CD8-positive, alpha-beta memory T cell (primary cell): ENCODE measurements around the gene ZNF710. TPM values are rescaled to one million over a fixed set of nuclear protein-coding genes. Genes with fewer than 3 reads are reported as not detected.

Source experiments
- CTCF ChIA-PET: fragments of 350-600 bp; sonication (Branson Sonifier 250); formaldehyde crosslinking; loops from one replicate; lab custom pipeline; 2021; ENCODE audit warnings: antibody characterized with exemption; lab: Charles Lee
- POLR2A ChIA-PET: fragments of 350-600 bp; sonication (Branson Sonifier 250); formaldehyde crosslinking; loops from one replicate; lab custom pipeline; 2021; ENCODE audit warnings: antibody characterized with exemption; lab: Charles Lee
- DNase-seq, 5 donors: peaks; one replicate each; pipeline versions ENCODE4 v3.0.0 to v3.0.0-alpha.2; 2020 to 2022; ENCODE audit warnings: mixed read lengths in 1 of 5
- H3K27ac ChIP-seq: one replicate; pipeline ENCODE4 v1.7.0; 2013; ENCODE audit warnings: low read depth, mild to moderate bottlenecking, low read length, moderate library complexity
- H3K27me3 ChIP-seq: 2 replicates; pipeline ENCODE4 v1.7.0; 2013; ENCODE audit warnings: low read length, mild to moderate bottlenecking; ENCODE audit not compliant: insufficient read depth, poor library complexity, severe bottlenecking
- H3K36me3 ChIP-seq: 2 replicates; pipeline ENCODE4 v1.7.0; 2013; ENCODE audit warnings: mild to moderate bottlenecking, low read length, moderate library complexity; ENCODE audit not compliant: insufficient read depth
- H3K4me1 ChIP-seq: 2 replicates; pipeline ENCODE4 v1.7.0; 2013; ENCODE audit warnings: mild to moderate bottlenecking, low read length, moderate library complexity; ENCODE audit not compliant: insufficient read depth
- H3K4me3 ChIP-seq: 2 replicates; pipeline ENCODE4 v1.7.0; 2013; ENCODE audit warnings: mild to moderate bottlenecking, low read length
- H3K9me3 ChIP-seq: 2 replicates; pipeline ENCODE4 v1.7.0; 2013; ENCODE audit warnings: mild to moderate bottlenecking, low read length
- H3K27ac Mint-ChIP-seq, 8 donors: one replicate each; pipeline ENCODE4 v1.8.0; 2020 to 2021; ENCODE audit warnings: mixed read lengths in 8 of 8, mild to moderate bottlenecking in 6 of 8, inconsistent platforms in 3 of 8, moderate library complexity in 3 of 8
- H3K27me3 Mint-ChIP-seq, 2 donors: one replicate each; pipeline ENCODE4 v1.8.0; 2020 to 2021; ENCODE audit warnings: mixed read lengths in 2 of 2, mild to moderate bottlenecking in 1 of 2, moderate library complexity in 1 of 2
- H3K36me3 Mint-ChIP-seq, 3 donors: one replicate each; pipeline ENCODE4 v1.8.0; 2020 to 2021; ENCODE audit warnings: mixed read lengths in 3 of 3, inconsistent platforms in 1 of 3, mild to moderate bottlenecking in 1 of 3
- H3K4me1 Mint-ChIP-seq, 3 donors: one replicate each; pipeline ENCODE4 v1.8.0; 2020 to 2021; ENCODE audit warnings: mixed read lengths in 3 of 3, inconsistent platforms in 1 of 3, mild to moderate bottlenecking in 1 of 3
- H3K4me3 Mint-ChIP-seq, 7 donors: one replicate each; pipeline ENCODE4 v1.8.0; 2020 to 2021; ENCODE audit warnings: mixed read lengths in 7 of 7, mild to moderate bottlenecking in 6 of 7, moderate library complexity in 4 of 7, inconsistent platforms in 2 of 7
- H3K9me3 Mint-ChIP-seq, 5 donors: one replicate each; pipeline ENCODE4 v1.8.0; 2020 to 2022; ENCODE audit warnings: mixed read lengths in 5 of 5, mild to moderate bottlenecking in 3 of 5, moderate library complexity in 2 of 5, inconsistent platforms in 1 of 5
- polyA plus RNA-seq: library from polyadenylated mRNA; unstranded; fragments of 300-500 nt; fragmentation: Illumina TruSeq; gene quantifications from one replicate; pipeline ENCODE4 v1.2.3, GENCODE V29; 2021
- total RNA-seq, 2 experiments: library from RNA; stranded (reverse); gene quantifications; one replicate each; pipeline ENCODE4 v1.2.3, GENCODE V29; 2021

Gene ZNF710
- total and polyA plus RNA-seq, 3 experiments from 2014 or later, result 2.6 to 13.2 (median 13.2) TPM

DNA sequence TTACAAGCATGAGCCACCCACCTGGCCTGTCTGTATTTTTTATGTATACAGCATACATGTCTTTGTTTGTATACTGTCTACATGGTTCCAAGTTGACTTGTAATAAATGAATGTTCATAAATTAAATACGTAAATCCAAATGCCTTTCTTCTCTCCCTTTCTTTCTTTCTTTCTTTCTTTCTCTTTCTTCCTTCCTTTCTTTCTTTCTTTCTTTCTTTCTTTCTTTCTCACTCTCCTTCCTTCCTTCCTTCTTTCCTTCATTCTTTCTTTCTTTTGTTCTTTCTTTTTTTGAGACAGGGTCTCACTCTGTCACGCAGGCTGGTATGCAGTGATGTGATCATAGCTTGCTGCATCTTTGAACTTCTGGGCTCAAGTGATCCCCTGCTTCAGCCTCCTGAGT, 17.1 kb upstream of the ZNF710 start:
- H3K4me3 Mint-ChIP-seq, result no peak overlapping the region
- CTCF ChIA-PET, result interaction anchor here (0.7 to 1.2 kb wide), 2 partner anchors 23 to 1248 kb away, joined by 3 read pairs; no protein-coding TSS in a partner anchor
- no peaks in the 10 kb centered on the region for H3K4me1 Mint-ChIP-seq

DNA sequence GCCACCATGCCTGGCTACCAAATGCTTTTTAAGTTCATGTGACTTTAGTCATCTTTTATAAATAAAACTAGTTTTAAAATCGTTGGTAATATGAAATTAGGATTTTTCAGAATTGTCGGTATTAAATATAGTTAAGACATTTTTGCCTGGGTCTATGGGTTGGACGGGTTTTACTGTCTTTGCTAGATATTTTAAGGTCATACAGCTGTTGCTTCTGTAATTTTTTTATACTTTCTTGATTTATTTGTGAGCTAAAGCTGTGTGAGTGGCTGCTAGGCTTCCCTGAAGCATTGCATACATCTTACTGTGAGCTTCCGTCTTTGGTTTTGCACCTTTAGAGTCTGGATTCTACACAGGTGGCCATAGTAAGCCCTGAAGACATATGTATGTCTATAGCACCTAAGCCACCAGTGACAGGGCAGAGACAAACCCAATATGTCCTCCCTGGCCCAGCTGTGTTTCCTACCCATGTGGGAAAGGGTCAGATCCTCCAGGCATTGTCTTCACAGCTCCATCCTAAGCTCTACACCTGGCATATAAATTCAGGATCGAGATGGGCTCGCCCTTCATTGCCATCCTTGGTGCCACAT, 16.6 kb upstream of the ZNF710 start:
- H3K9me3 Mint-ChIP-seq, result peaks cover 9 to 16% (median 13%) of the 10 kb centered on the region in 5 donors
- Histone ChIP-seq H3K27me3 (no peaks in the 10 kb centered on the region), H3K4me1 (no peaks in the 10 kb centered on the region), H3K27ac (no peak overlapping the region), H3K36me3 (no peaks in the 10 kb centered on the region), H3K4me3 (no peak overlapping the region), H3K9me3 (no peaks in the 10 kb centered on the region)
- ChIA-PET POLR2A (no interaction called here), CTCF (interaction anchor here (0.7 to 1.2 kb wide), 2 partner anchors 22 to 1249 kb away, joined by 3 read pairs; no protein-coding TSS in a partner anchor)
- H3K27ac Mint-ChIP-seq, result no peak overlapping the region
- DNase-seq, result no peak
- H3K4me1 Mint-ChIP-seq, result no peaks in the 10 kb centered on the region
- peaks cover 12 to 20% of the 10 kb centered on the region in 2 donors for H3K27me3 Mint-ChIP-seq
- H3K4me3 Mint-ChIP-seq, result no peak overlapping the region
- H3K36me3 Mint-ChIP-seq, result peaks cover 0 to 10% (median 0%) of the 10 kb centered on the region in 3 donors

More for the DNA sequence above, 17.1 kb upstream of the ZNF710 start:
- H3K9me3 ChIP-seq, result no peaks in the 10 kb centered on the region
- H3K27me3 Mint-ChIP-seq, result peaks cover 12 to 20% of the 10 kb centered on the region in 2 donors
- no peak overlapping the region for H3K27ac ChIP-seq
- no peak overlapping the region for H3K4me3 ChIP-seq
- no peak for DNase-seq
- H3K27me3 ChIP-seq, result no peaks in the 10 kb centered on the region
- peaks cover 0 to 10% (median 0%) of the 10 kb centered on the region in 3 donors for H3K36me3 Mint-ChIP-seq
- no peaks in the 10 kb centered on the region for H3K36me3 ChIP-seq
- no peak overlapping the region for H3K27ac Mint-ChIP-seq
- no peaks in the 10 kb centered on the region for H3K4me1 ChIP-seq
- peaks cover 9 to 16% (median 13%) of the 10 kb centered on the region in 5 donors for H3K9me3 Mint-ChIP-seq
- POLR2A ChIA-PET, result interaction anchor here (0.6 kb wide), 1 partner anchor 9 kb away, joined by 3 read pairs; no protein-coding TSS in a partner anchor

DNA sequence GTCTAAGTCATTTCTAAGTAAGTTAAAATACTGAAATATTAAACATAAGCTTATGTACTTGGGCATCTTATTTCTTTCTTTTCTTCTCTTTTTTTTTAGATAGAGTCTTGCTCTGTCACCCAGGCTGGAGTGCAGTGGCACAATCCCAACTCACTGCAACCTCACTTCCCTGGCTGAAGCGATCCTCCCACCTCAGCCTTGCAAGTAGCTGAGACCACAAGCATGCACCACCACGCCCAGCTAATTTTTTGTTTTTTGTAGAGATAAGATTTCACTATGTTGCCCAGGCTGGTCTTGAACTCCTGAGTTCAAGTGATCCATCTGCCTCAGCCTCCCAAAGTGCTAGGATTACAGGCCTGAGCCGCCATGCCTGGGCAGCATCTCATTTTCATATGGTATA, 16.0 kb upstream of the ZNF710 start:
- ChIA-PET POLR2A (interaction anchor here (0.7 kb wide), 1 partner anchor 41 kb away, joined by 3 read pairs; no protein-coding TSS in a partner anchor), CTCF (interaction anchor here (1.2 kb wide), 1 partner anchor 22 kb away, joined by 3 read pairs; no protein-coding TSS in a partner anchor)
- Histone ChIP-seq H3K4me1 (no peaks in the 10 kb centered on the region), H3K4me3 (no peak overlapping the region), H3K9me3 (no peaks in the 10 kb centered on the region), H3K27me3 (no peaks in the 10 kb centered on the region), H3K27ac (no peak overlapping the region), H3K36me3 (no peaks in the 10 kb centered on the region)
- H3K36me3 Mint-ChIP-seq, result peaks cover 0 to 10% (median 0%) of the 10 kb centered on the region in 3 donors
- peaks cover 12 to 20% of the 10 kb centered on the region in 2 donors for H3K27me3 Mint-ChIP-seq
- no peak overlapping the region for H3K27ac Mint-ChIP-seq
- no peak for DNase-seq
- H3K4me3 Mint-ChIP-seq, result no peak overlapping the region
- H3K4me1 Mint-ChIP-seq, result no peaks in the 10 kb centered on the region
- H3K9me3 Mint-ChIP-seq, result peaks cover 9 to 16% (median 13%) of the 10 kb centered on the region in 5 donors

DNA sequence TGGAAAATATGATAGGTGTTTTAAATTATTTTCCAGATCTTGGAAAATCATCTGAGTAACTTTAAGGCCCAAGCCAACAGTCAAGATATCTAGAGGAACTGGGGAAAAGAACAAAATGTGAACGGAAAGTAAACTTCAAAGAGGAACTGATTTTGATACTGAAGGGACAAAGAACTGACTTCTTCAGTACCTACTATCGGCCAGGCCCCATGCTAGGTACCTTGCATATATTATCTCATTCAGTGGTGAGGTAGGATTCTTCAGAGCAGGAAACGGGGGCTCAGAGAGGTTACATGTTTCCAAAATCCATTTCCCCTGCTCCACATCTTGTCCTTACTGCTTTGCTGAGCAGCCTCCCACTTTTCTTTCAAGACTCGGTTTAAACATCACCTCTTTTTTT, 9.8 kb upstream of the ZNF710 start:
- Histone ChIP-seq H3K36me3 (no peaks in the 10 kb centered on the region), H3K9me3 (no peaks in the 10 kb centered on the region), H3K27ac (no peak overlapping the region), H3K4me3 (no peak overlapping the region), H3K4me1 (no peaks in the 10 kb centered on the region), H3K27me3 (no peaks in the 10 kb centered on the region)
- Mint-ChIP-seq H3K9me3 (no peaks in the 10 kb centered on the region), H3K27me3 (no peaks in the 10 kb centered on the region), H3K36me3 (no peaks in the 10 kb centered on the region), H3K4me1 (no peaks in the 10 kb centered on the region), H3K27ac (no peak overlapping the region), H3K4me3 (no peak overlapping the region)
- POLR2A ChIA-PET, result no interaction called here
- no peak for DNase-seq
- CTCF ChIA-PET, result no interaction called here

DNA sequence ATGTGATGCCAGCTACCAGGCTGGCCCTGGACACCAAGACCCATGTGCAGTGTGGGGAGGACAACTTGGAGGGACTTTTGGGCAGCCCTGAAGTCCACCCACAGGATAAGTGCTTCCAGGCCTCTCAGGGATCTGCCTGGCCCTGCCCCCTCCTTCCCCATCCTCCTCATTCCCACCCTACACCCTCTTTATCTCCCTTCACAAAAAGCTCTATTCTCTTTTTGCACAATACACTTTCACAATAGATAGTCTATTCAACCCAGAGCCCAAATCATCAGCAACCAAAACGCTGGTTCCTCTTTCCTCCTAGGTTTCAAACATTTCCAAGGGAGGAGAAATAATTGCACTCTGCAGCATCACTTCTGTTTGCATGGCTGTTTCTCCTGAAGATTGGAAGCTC, 7.8 kb upstream of the ZNF710 start:
- H3K4me3 Mint-ChIP-seq, result no peak overlapping the region
- H3K9me3 ChIP-seq, result no peaks in the 10 kb centered on the region
- H3K4me1 ChIP-seq, result no peaks in the 10 kb centered on the region
- no peak overlapping the region for H3K27ac Mint-ChIP-seq
- POLR2A ChIA-PET, result interaction anchor here (0.6 kb wide), 1 partner anchor 17 kb away, joined by 6 read pairs; no protein-coding TSS in a partner anchor
- H3K27me3 ChIP-seq, result no peaks in the 10 kb centered on the region
- H3K4me1 Mint-ChIP-seq, result no peaks in the 10 kb centered on the region
- DNase-seq, result no peak
- H3K9me3 Mint-ChIP-seq, result no peaks in the 10 kb centered on the region
- no peaks in the 10 kb centered on the region for H3K27me3 Mint-ChIP-seq
- H3K36me3 Mint-ChIP-seq, result no peaks in the 10 kb centered on the region
- H3K27ac ChIP-seq, result no peak overlapping the region
- no peak overlapping the region for H3K4me3 ChIP-seq
- no peaks in the 10 kb centered on the region for H3K36me3 ChIP-seq
- CTCF ChIA-PET, result no interaction called here

DNA sequence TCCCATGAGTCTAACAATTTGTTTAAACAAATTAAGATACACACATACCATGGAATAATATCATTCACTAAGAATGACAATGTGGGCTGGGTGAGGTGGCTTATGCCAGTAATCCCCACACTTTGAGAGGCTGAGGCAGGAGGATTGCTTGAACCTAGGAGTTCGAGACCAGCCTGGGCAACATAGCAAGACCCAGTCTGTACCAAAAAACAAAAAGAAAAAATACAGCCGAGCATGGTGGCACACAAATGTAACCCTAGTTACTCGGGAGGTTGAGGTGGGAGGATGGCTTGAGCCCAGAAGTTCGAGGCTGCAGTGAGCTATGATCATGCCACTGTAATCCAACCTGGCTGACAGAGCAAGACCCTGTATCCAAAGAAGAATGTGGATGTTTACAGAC, 4.0 kb upstream of the ZNF710 start:
- Mint-ChIP-seq H3K4me1 (peaks cover 11 to 20% (median 16%) of the 10 kb centered on the region in 3 donors), H3K4me3 (peak overlapping the region in 1 of 7 donors; percentile 84), H3K27ac (peak overlapping the region in 2 of 8 donors; percentile 64 to 79), H3K27me3 (peaks cover 0 to 4% of the 10 kb centered on the region in 2 donors), H3K36me3 (peaks cover 0 to 7% (median 2%) of the 10 kb centered on the region in 3 donors), H3K9me3 (peaks cover 0 to 2% (median 0%) of the 10 kb centered on the region in 5 donors)
- DNase-seq, result no peak
- no peaks in the 10 kb centered on the region for H3K36me3 ChIP-seq
- POLR2A ChIA-PET, result no interaction called here
- H3K4me3 ChIP-seq, result no peak overlapping the region
- peaks cover 18% of the 10 kb centered on the region for H3K4me1 ChIP-seq
- CTCF ChIA-PET, result no interaction called here
- H3K27me3 ChIP-seq, result no peaks in the 10 kb centered on the region
- no peak overlapping the region for H3K27ac ChIP-seq
- no peaks in the 10 kb centered on the region for H3K9me3 ChIP-seq

DNA sequence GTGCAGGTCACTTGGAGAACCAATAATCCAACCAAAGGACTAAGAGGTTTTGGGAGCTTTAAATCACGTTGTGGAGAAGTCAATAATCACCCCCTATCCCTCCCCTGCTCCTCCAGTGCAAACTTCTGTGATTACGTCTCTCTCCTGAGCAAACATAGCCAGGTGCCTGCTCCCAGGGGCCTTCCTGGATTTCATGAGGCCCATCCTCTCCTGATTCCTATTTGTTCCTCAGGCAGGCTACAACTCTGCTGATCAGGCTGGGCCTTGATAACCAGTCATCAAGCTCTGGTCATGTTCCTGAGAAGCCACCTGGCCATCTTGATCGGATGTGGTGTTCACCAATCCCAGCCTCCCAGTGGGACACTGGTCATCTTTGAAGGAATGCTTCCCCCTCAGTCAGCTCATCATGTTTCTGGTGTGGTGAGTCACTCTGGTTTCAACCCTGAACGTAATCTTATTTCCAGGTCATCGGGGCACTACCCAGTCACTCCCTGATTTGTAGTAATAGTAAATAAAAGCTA, 2.9 kb upstream of the ZNF710 start:
- Histone ChIP-seq H3K4me1 (peaks cover 25% of the 10 kb centered on the region), H3K27me3 (no peaks in the 10 kb centered on the region), H3K36me3 (no peaks in the 10 kb centered on the region), H3K9me3 (no peaks in the 10 kb centered on the region), H3K27ac (no peak overlapping the region), H3K4me3 (no peak overlapping the region)
- POLR2A ChIA-PET, result no interaction called here
- CTCF ChIA-PET, result no interaction called here
- H3K27me3 Mint-ChIP-seq, result peaks cover 0 to 4% of the 10 kb centered on the region in 2 donors
- DNase-seq, result no peak
- H3K4me3 Mint-ChIP-seq, result peak overlapping the region in 1 of 7 donors; percentile 84
- H3K27ac Mint-ChIP-seq, result peak overlapping the region in 3 of 8 donors; percentile 28 to 84 (median 65)
- H3K4me1 Mint-ChIP-seq, result peaks cover 14 to 28% (median 22%) of the 10 kb centered on the region in 3 donors
- peaks cover 0 to 11% (median 2%) of the 10 kb centered on the region in 3 donors for H3K36me3 Mint-ChIP-seq
- peaks cover 0 to 2% (median 0%) of the 10 kb centered on the region in 5 donors for H3K9me3 Mint-ChIP-seq
